A204.1 (cell line): ENCODE measurements around the gene DSG2.

Experiments
- FAIRE-seq: peaks from 2 replicates; lab custom pipeline; 2012; peaks lifted over from hg19 to GRCh38; lab: Jason Lieb, UNC

Gene DSG2

DNA sequence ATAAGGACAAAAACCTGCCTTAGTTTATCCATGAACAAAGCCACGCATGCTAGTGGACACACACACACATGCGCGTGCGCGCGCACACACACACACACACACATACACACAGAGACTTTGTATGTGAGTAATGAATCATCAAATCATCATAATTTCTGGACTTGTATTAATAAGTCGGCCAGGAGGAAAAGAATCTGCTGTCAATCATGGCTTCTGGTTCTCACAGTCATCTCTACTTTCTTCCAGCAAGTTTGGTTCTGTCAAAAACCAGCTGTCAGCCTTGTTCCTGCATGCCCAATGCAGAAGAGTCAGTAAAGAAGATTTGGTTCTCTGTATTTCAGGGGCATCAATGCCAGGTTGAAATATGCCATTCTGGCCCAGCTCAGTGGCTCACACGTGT lies 92.6 kb downstream of the DSG2 start:
- FAIRE-seq = no peak

DNA sequence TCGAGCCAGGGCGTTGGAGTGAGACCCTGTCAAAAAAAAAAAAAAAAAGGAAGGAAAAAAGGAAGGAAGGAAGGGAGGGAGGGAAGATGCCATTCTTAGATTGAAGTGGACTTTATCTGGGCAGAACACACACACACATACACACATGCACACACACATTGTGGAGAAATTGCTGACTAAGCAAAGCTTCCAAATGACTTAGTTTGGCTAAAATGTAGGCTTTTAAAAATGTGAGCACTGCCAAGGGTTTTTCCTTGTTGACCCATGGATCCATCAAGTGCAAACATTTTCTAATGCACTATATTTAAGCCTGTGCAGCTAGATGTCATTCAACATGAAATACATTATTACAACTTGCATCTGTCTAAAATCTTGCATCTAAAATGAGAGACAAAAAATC lies 93.1 kb downstream of the DSG2 start:
- FAIRE-seq = no peak

DNA sequence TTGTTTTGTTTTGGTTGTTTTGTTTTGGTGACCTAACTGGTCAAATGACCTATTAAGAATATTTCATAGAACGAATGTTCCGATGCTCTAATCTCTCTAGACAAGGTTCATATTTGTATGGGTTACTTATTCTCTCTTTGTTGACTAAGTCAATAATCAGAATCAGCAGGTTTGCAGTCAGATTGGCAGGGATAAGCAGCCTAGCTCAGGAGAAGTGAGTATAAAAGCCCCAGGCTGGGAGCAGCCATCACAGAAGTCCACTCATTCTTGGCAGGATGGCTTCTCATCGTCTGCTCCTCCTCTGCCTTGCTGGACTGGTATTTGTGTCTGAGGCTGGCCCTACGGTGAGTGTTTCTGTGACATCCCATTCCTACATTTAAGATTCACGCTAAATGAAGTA lies 93.7 kb downstream of the DSG2 start, which contains the start of gene TTR:
TTR (plus strand) TSS at position 250 of the 400 bp plus-strand sequence; CDS start at position 276, 26 bp downstream.
- no peak for FAIRE-seq

DNA sequence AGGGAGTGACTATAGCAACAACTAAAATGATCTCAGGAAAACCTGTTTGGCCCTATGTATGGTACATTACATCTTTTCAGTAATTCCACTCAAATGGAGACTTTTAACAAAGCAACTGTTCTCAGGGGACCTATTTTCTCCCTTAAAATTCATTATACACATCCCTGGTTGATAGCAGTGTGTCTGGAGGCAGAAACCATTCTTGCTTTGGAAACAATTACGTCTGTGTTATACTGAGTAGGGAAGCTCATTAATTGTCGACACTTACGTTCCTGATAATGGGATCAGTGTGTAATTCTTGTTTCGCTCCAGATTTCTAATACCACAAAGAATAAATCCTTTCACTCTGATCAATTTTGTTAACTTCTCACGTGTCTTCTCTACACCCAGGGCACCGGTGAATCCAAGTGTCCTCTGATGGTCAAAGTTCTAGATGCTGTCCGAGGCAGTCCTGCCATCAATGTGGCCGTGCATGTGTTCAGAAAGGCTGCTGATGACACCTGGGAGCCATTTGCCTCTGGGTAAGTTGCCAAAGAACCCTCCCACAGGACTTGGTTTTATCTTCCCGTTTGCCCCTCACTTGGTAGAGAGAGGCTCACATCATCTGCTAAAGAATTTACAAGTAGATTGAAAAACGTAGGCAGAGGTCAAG lies 94.7 kb downstream of the DSG2 start:
- no peak for FAIRE-seq

DNA sequence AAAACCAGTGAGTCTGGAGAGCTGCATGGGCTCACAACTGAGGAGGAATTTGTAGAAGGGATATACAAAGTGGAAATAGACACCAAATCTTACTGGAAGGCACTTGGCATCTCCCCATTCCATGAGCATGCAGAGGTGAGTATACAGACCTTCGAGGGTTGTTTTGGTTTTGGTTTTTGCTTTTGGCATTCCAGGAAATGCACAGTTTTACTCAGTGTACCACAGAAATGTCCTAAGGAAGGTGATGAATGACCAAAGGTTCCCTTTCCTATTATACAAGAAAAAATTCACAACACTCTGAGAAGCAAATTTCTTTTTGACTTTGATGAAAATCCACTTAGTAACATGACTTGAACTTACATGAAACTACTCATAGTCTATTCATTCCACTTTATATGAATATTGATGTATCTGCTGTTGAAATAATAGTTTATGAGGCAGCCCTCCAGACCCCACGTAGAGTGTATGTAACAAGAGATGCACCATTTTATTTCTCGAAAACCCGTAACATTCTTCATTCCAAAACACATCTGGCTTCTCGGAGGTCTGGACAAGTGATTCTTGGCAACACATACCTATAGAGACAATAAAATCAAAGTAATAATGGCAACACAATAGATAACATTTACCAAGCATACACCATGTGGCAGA lies 97.3 kb downstream of the DSG2 start:
- FAIRE-seq = no peak

DNA sequence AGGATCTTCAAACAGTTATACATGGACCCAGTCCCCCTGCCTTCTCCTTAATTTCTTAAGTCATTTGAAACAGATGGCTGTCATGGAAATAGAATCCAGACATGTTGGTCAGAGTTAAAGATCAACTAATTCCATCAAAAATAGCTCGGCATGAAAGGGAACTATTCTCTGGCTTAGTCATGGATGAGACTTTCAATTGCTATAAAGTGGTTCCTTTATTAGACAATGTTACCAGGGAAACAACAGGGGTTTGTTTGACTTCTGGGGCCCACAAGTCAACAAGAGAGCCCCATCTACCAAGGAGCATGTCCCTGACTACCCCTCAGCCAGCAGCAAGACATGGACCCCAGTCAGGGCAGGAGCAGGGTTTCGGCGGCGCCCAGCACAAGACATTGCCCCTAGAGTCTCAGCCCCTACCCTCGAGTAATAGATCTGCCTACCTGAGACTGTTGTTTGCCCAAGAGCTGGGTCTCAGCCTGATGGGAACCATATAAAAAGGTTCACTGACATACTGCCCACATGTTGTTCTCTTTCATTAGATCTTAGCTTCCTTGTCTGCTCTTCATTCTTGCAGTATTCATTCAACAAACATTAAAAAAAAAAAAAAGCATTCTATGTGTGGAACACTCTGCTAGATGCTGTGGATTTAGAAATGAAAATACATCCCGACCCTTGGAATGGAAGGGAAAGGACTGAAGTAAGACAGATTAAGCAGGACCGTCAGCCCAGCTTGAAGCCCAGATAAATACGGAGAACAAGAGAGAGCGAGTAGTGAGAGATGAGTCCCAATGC lies 98.3 kb downstream of the DSG2 start:
- no peak for FAIRE-seq

DNA sequence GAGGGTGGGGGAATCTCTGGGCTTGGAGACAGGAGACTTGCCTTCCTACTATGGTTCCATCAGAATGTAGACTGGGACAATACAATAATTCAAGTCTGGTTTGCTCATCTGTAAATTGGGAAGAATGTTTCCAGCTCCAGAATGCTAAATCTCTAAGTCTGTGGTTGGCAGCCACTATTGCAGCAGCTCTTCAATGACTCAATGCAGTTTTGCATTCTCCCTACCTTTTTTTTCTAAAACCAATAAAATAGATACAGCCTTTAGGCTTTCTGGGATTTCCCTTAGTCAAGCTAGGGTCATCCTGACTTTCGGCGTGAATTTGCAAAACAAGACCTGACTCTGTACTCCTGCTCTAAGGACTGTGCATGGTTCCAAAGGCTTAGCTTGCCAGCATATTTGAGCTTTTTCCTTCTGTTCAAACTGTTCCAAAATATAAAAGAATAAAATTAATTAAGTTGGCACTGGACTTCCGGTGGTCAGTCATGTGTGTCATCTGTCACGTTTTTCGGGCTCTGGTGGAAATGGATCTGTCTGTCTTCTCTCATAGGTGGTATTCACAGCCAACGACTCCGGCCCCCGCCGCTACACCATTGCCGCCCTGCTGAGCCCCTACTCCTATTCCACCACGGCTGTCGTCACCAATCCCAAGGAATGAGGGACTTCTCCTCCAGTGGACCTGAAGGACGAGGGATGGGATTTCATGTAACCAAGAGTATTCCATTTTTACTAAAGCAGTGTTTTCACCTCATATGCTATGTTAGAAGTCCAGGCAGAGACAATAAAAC lies 100.2 kb downstream of the DSG2 start:
- no peak for FAIRE-seq
